Stimulated activated CD4-positive, alpha-beta T cell treated with anti-CD3 and anti-CD28 coated beads, Interleukin-4, amount 100 ng/mL, for 1 hour (primary cell): ENCODE data around the gene MYCN.
"Not testable (repeated sequence)": the region's sequence is repeated elsewhere in the genome, so short reads cannot be mapped to it uniquely, and the experiment has no call there.

Experiments used
- DNase-seq: peaks from one replicate; pipeline ENCODE4 v3.0.0-alpha.2; 2020

The MYCN gene

GRCh38 chr2:15945909-15946705 lies 5.8 kb downstream of the MYCN start:
- DNase-seq: no peak

- DNase-seq: no peak
These were observed 6.6 kb downstream of the MYCN start for GRCh38 chr2:15946983-15947382.

- no peak for DNase-seq
These were observed 7.1 kb downstream of the MYCN start for GRCh38 chr2:15947431-15947830.

GRCh38 chr2:15948704-15948957 lies 8.3 kb downstream of the MYCN start:
- no peak for DNase-seq

GRCh38 chr2:15949126-15949525 lies 8.8 kb downstream of the MYCN start:
- DNase-seq: no peak

GRCh38 chr2:15949551-15949950 lies 9.2 kb downstream of the MYCN start:
- no peak for DNase-seq

- DNase-seq: no peak
These were observed 10.0 kb downstream of the MYCN start for GRCh38 chr2:15950088-15950952.

GRCh38 chr2:15951936-15952335 lies 11.6 kb downstream of the MYCN start:
- not testable (repeated sequence) for DNase-seq

GRCh38 chr2:15952451-15953146 lies 12.2 kb downstream of the MYCN start:
- DNase-seq: no peak

- no peak for DNase-seq
These were observed 12.8 kb downstream of the MYCN start for GRCh38 chr2:15953147-15953630.

- DNase-seq: no peak
These were observed 13.7 kb downstream of the MYCN start for GRCh38 chr2:15953891-15954680.

GRCh38 chr2:15954761-15955160 lies 14.4 kb downstream of the MYCN start:
- no peak for DNase-seq

GRCh38 chr2:15955232-15955988 lies 15.1 kb downstream of the MYCN start:
- no peak for DNase-seq

GRCh38 chr2:15956230-15956629 lies 15.9 kb downstream of the MYCN start:
- DNase-seq: no peak

- no peak for DNase-seq
These were observed 16.7 kb downstream of the MYCN start for GRCh38 chr2:15956751-15957736.

- DNase-seq: no peak
These were observed 17.7 kb downstream of the MYCN start for GRCh38 chr2:15957881-15958713.

- DNase-seq: no peak
These were observed 19.2 kb downstream of the MYCN start for GRCh38 chr2:15959331-15960153.

GRCh38 chr2:15960154-15960520 lies 19.8 kb downstream of the MYCN start:
- DNase-seq: not testable (repeated sequence)
